Measurements from ENCODE around the gene MAT1A.
"Not testable (repeated sequence)": the region's sequence is repeated elsewhere in the genome, so short reads cannot be mapped to it uniquely, and the experiment has no call there.

MAT1A gene

GRCh38 chr10:80223031-80223419, 66.4 kb downstream of the MAT1A start:
- not testable (repeated sequence) for DNase-seq (ENCODE audit: low spot score)
